HepG2 (cell line): ENCODE results near the gene SIGLEC1. TPM values are rescaled to one million over a fixed set of nuclear protein-coding genes. Genes with fewer than 3 reads are reported as not detected.

Experiments used
- ATAC-seq: fragments of 200-7000 bp; cut with Tn5 transposase; 3 replicates; pipeline ENCODE4 v1.9.1; 2020; ENCODE audit warnings: mild to moderate bottlenecking, moderate library complexity
- BruUV-seq: library from RNA; stranded (reverse); fragments of 400-500 nt; replicated peaks from 2 replicates; lab custom pipeline; 2021; lab: Mats Ljungman, UMichigan
- CTCF ChIA-PET: fragments of 300-600 bp; formaldehyde crosslinking; extraction: SDS; loops from one replicate; lab custom pipeline; 2021; ENCODE audit warnings: low total read pairs, inconsistent platforms, low intra/inter-chr PET ratio; lab: Yijun Ruan, JAX
- POLR2A ChIA-PET: fragments of 350-600 bp; sonication (Branson Sonifier 250); formaldehyde crosslinking; loops from one replicate; lab custom pipeline; 2020; ENCODE audit warnings: antibody characterized with exemption, inconsistent platforms; lab: Yijun Ruan, JAX
- DNase-seq: peaks from one replicate; pipeline ENCODE4 v3.0.0-alpha.2; 2015; ENCODE audit warnings: low spot score
- FAIRE-seq: peaks from 3 replicates; lab custom pipeline; 2011; peaks lifted over from hg19 to GRCh38; lab: Jason Lieb, UNC
- H2AFZ ChIP-seq: one replicate; pipeline ENCODE4 v1.6.1; 2011; ENCODE audit warnings: low read length, inconsistent platforms
- H3K27ac ChIP-seq: fragments of 300-600 bp; 3 replicates; pipeline ENCODE4 v1.8.0; 2011; ENCODE audit warnings: mixed run types, mild to moderate bottlenecking, mixed read lengths, low read length, inconsistent platforms; ENCODE audit not compliant: insufficient read depth; ENCODE audit errors: extremely low read length
- H3K27me3 ChIP-seq, 2 experiments: fragments of 200-600 bp in 1 of 2; 2 replicates in 1 of 2; 3 replicates in 1 of 2; pipeline versions ENCODE4 v1.6.0 to v1.8.0; 2011; ENCODE audit warnings: low read length in 2 of 2, mild to moderate bottlenecking in 2 of 2, moderate library complexity in 2 of 2, inconsistent platforms in 1 of 2; ENCODE audit not compliant: insufficient read depth in 2 of 2, control insufficient read depth in 1 of 2
- H3K36me3 ChIP-seq, 2 experiments: fragments of 200-600 bp in 1 of 2; replicated peaks in 1 of 2; 2 replicates in 1 of 2; 3 replicates in 1 of 2; pipeline versions ENCODE4 v1.5.1 to v1.8.0; 2011; ENCODE audit warnings: low read length in 2 of 2, inconsistent platforms in 1 of 2; ENCODE audit not compliant: insufficient read depth in 2 of 2, control insufficient read depth in 1 of 2
- H3K4me1 ChIP-seq: 2 replicates; pipeline ENCODE4 v1.5.1; 2012; ENCODE audit warnings: low read length, inconsistent platforms; ENCODE audit not compliant: insufficient read depth
- H3K4me2 ChIP-seq: 2 replicates; pipeline ENCODE4 v1.6.0; 2011; ENCODE audit warnings: low read depth, low read length, inconsistent platforms
- H3K4me3 ChIP-seq, 3 experiments: fragments of 200-600 bp in 1 of 3; sonication (generic), shearing (Covaris generic) in 1 of 3; replicated peaks in 1 of 3; 2 replicates each; pipeline ENCODE4 v1.5.1; 2011 to 2016; ENCODE audit warnings: low read length in 3 of 3, inconsistent platforms in 2 of 3, low read depth in 2 of 3, mild to moderate bottlenecking in 2 of 3, control low read depth in 1 of 3, mixed read lengths in 1 of 3; ENCODE audit not compliant: insufficient read depth in 1 of 3
- H3K79me2 ChIP-seq: one replicate; pipeline ENCODE4 v1.6.1; 2011; ENCODE audit warnings: low read length, inconsistent platforms; ENCODE audit not compliant: insufficient read depth
- H3K9ac ChIP-seq: 2 replicates; pipeline ENCODE4 v1.6.0; 2011; ENCODE audit warnings: mild to moderate bottlenecking, low read depth, low read length, inconsistent platforms; ENCODE audit not compliant: insufficient read depth
- H3K9me3 ChIP-seq: 2 replicates; pipeline ENCODE4 v1.5.1; 2012; ENCODE audit warnings: mild to moderate bottlenecking, low read length
- H4K20me1 ChIP-seq: 2 replicates; pipeline ENCODE4 v1.6.0; 2011; ENCODE audit warnings: inconsistent platforms, mild to moderate bottlenecking, low read length, moderate library complexity; ENCODE audit not compliant: insufficient read depth
- CEBPB ChIP-seq: IDR thresholded peaks from 2 replicates; pipeline ENCODE4 v1.6.1; 2011; ENCODE audit warnings: low read depth, low read length, improper control_type of control experiment, borderline replicate concordance
- GATAD1 ChIP-seq: IDR thresholded peaks from 2 replicates; pipeline ENCODE4 v1.6.1; 2016; ENCODE audit warnings: missing genetic modification reagents, missing compliant biosample characterization
- ZNF329 ChIP-seq: sonication (generic); formaldehyde crosslinking; IDR thresholded peaks from 2 replicates; pipeline ENCODE4 v1.9.0; 2021; ENCODE audit warnings: low read depth, mild to moderate bottlenecking, missing genetic modification reagents
- ZNF331 ChIP-seq: sonication (generic); formaldehyde crosslinking; IDR thresholded peaks from 2 replicates; pipeline ENCODE4 v1.4.0; 2020; ENCODE audit warnings: missing genetic modification reagents
- WGBS: methylation state at CpG from one replicate; pipeline ENCODE4 v1.1.6; 2017; ENCODE audit warnings: low lambda C conversion rate; 5-methylcytosine and 5-hydroxymethylcytosine counted together
- in situ Hi-C: cut with HindIII; loops from 2 replicates; pipeline ENCODE4 v1.10.0; 2017; ENCODE audit warnings: low pct_unique_long_range_greater_than_20kb; ENCODE audit not compliant: extremely low pct_ligation_motif_present
- intact Hi-C: fragments of 100-400 bp; cut with micrococcal nuclease; formaldehyde crosslinking; loops from one replicate; pipeline ENCODE4 v1.10.0; 2022; ENCODE audit not compliant: unreplicated experiment
- polyA plus RNA-seq, 8 experiments: library from polyadenylated mRNA; depleted of rRNA in 3 of 8; stranded (reverse) in 7 of 8; unstranded in 1 of 8; fragments of >200 nt; fragmentation: Illumina TruSeq in 4 of 8; extraction: Trizol in 4 of 8; gene quantifications; 2 replicates each; pipeline versions ENCODE4 v1.2.1 to v1.2.3, GENCODE V29; 2011 to 2016; ENCODE audit warnings: low read depth in 4 of 8, missing spikeins in 1 of 8, mixed read lengths in 1 of 8; ENCODE audit not compliant: insufficient read depth in 1 of 8
- total RNA-seq, 5 experiments: library from RNA; depleted of rRNA; stranded (reverse); fragments of >200 nt; fragmentation: Illumina TruSeq; extraction: Trizol; gene quantifications; 2 replicates each; pipeline ENCODE4 v1.2.3, GENCODE V29; 2016; ENCODE audit warnings: low read depth in 1 of 5
- TF ChIP-seq, protein P1 (sequence below), 2 experiments: IDR thresholded peaks; 2 replicates each; pipeline ENCODE4 v1.6.1; 2011 to 2012; ENCODE audit warnings: low read length in 2 of 2, borderline replicate concordance in 1 of 2, low read depth in 1 of 2, mild to moderate bottlenecking in 1 of 2, moderate library complexity in 1 of 2

SIGLEC1 gene
- total and polyA plus RNA-seq, 2 of the 13 experiments (the other 11 are each of a cell fraction or from before 2014, with no cell fraction given): 0.01 TPM; not detected in 1

GRCh38 chr20:3691306-3691705 is 21.1 kb downstream of the SIGLEC1 start (continued):
- TF ChIP-seq, protein P1, sequence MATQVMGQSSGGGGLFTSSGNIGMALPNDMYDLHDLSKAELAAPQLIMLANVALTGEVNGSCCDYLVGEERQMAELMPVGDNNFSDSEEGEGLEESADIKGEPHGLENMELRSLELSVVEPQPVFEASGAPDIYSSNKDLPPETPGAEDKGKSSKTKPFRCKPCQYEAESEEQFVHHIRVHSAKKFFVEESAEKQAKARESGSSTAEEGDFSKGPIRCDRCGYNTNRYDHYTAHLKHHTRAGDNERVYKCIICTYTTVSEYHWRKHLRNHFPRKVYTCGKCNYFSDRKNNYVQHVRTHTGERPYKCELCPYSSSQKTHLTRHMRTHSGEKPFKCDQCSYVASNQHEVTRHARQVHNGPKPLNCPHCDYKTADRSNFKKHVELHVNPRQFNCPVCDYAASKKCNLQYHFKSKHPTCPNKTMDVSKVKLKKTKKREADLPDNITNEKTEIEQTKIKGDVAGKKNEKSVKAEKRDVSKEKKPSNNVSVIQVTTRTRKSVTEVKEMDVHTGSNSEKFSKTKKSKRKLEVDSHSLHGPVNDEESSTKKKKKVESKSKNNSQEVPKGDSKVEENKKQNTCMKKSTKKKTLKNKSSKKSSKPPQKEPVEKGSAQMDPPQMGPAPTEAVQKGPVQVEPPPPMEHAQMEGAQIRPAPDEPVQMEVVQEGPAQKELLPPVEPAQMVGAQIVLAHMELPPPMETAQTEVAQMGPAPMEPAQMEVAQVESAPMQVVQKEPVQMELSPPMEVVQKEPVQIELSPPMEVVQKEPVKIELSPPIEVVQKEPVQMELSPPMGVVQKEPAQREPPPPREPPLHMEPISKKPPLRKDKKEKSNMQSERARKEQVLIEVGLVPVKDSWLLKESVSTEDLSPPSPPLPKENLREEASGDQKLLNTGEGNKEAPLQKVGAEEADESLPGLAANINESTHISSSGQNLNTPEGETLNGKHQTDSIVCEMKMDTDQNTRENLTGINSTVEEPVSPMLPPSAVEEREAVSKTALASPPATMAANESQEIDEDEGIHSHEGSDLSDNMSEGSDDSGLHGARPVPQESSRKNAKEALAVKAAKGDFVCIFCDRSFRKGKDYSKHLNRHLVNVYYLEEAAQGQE (IDR thresholded peaks at IDR 0.05; ENCODE audit: borderline replicate concordance in 1 of 2, low read depth in 1 of 2, low read length in 2 of 2): no peak

DNA sequence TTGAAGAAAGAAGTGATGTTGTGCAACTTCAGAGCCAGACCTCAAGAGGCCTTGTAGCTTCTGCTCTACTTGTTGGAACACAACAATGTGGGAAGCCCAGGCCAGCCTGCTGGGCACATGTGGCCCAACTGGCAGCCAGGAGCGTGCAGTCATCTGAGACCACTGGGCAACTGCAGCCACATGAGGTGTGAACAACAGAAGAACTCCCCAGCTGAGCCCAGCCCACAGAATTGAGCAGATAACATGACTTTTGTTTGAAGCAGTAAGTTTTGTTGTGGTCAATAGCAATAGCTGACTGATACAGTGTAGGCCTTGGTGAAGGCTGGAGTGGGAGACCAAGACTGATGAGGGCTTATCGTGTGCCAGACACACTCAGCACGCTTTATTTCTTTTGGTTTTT is 22.0 kb downstream of the SIGLEC1 start:
- Histone ChIP-seq H2AFZ (no peak overlapping the region), H3K4me3 (no peak overlapping the region), H3K4me2 (no peak overlapping the region), H4K20me1 (no peaks in the 10 kb centered on the region; the same call in 1 of the 2 replicates), H3K36me3 (no peaks in the 10 kb centered on the region), H3K9ac (no peak overlapping the region), H3K27me3 (peaks cover 20 to 78% of the 10 kb centered on the region in 2 experiments; a peak in 4 of 5 replicates), H3K4me1 (peaks cover 9% of the 10 kb centered on the region; the same call in 1 of the 2 replicates), H3K9me3 (no peaks in the 10 kb centered on the region), H3K79me2 (no peaks in the 10 kb centered on the region), H3K27ac (no peak overlapping the region)
- WGBS: 70% methylated on average over 3 of the region's 3 CpGs
- no peak for DNase-seq
- CTCF ChIA-PET: no interaction called here
- in situ Hi-C loops (no loop called here), intact Hi-C loops (no loop called here)
- TF ChIP-seq CEBPB: peak; percentile 47; the same call in 1 of the 2 replicates
- TF ChIP-seq GATAD1 (CRISPR knock-in tag): no peak
- TF ChIP-seq ZNF331 (CRISPR knock-in tag): peak; percentile 95
- TF ChIP-seq ZNF329: no peak
- FAIRE-seq: no peak
- POLR2A ChIA-PET: no interaction called here
- ATAC-seq: no peak
- BruUV-seq: no TSS peak
